ENCODE data around the gene CHMP3.

GRCh38 chr2:86608832-86609410, 45.7 kb upstream of the CHMP3 start:
- TF ChIP-seq POLR2A (IDR thresholded peaks at IDR 0.05; ENCODE audit: control extremely low read depth in 1 of 2, low read depth in 2 of 2, low read length in 2 of 2) (no peak), EP300 (IDR thresholded peaks at IDR 0.05; ENCODE audit: borderline replicate concordance in 1 of 2, low read depth in 2 of 2, low read length in 2 of 2) (no peak), SAP30 (IDR thresholded peaks at IDR 0.05; ENCODE audit: insufficient read depth, insufficient replicate concordance, low read length) (no peak), MAX (IDR thresholded peaks at IDR 0.05) (no peak), ASH2L (IDR thresholded peaks at IDR 0.05; ENCODE audit: low read length) (no peak), JUN (IDR thresholded peaks at IDR 0.05; ENCODE audit: low read depth, low read length) (no peak)

Measured in H1 (cell line).